ENCODE data around the gene THSD4.

Gene THSD4

DNA sequence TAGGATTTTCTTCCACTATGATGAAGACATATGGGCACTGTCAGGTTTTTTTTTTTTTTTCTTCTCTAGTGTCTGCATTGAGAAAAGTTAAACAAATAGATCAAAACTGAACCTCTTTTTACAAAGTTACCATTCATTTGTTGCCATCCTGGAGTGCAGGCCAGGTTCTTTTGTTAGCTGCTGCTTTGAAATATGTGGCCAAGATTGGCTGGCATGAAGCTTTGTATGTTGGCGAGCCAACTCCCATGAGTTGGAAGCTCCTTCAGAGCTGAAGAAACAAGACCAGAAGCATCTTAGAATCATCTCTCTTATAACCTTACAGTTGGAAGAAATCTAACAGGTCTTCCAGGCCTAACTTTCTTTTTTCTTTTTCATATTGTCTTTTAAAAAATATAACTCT is 346.5 kb downstream of the THSD4 start:
- H3K27me3 ChIP-seq (ENCODE audit: insufficient read depth, low read length, poor library complexity, severe bottlenecking) = no peaks in the 10 kb centered on the region

DNA sequence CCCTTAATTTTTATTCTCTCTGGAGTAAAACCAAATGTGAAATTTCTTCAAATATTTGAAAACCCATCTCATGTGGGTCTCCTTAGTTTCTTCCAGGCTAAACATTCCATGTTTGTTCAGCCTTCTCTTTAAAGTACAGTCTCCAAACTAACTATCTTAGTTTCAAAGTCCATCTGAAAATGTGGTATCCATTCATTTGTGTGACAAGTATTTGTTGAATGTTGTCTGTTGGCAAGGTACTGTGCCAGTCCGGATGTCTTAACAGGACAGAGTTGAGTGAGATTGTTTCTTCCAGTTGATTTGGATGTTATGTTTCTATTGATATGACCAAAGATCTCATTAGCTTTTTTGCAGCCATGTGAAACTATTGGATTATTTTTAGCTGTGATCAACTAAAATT is 347.4 kb downstream of the THSD4 start:
- Histone ChIP-seq H3K4me3 (ENCODE audit: low read length, poor library complexity, severe bottlenecking) (no peak overlapping the region), H3K4me1 (ENCODE audit: insufficient read depth, low read length, poor library complexity, severe bottlenecking) (no peaks in the 10 kb centered on the region), H3K36me3 (ENCODE audit: insufficient read depth, low read length) (no peaks in the 10 kb centered on the region), H3K79me2 (ENCODE audit: insufficient read depth, low read length) (no peaks in the 10 kb centered on the region), H3K9me2 (replicated peaks; ENCODE audit: low read depth, low read length) (no peaks in the 10 kb centered on the region), H3K4me2 (ENCODE audit: low read depth, low read length, poor library complexity, severe bottlenecking) (no peak overlapping the region), H3K9me3 (ENCODE audit: insufficient read depth, low read depth, low read length) (no peaks in the 10 kb centered on the region), H4K20me1 (ENCODE audit: insufficient read depth, low read length, poor library complexity, severe bottlenecking) (no peaks in the 10 kb centered on the region), H3K27me3 (ENCODE audit: insufficient read depth, low read length, poor library complexity, severe bottlenecking) (no peaks in the 10 kb centered on the region), H3F3A (ENCODE audit: low read depth) (no peaks in the 10 kb centered on the region), H2AFZ (ENCODE audit: low read length) (no peak overlapping the region), H3K9ac (ENCODE audit: low read depth, low read length, poor library complexity, severe bottlenecking) (no peak overlapping the region)
- TF ChIP-seq EZH2phosphoT487 (IDR thresholded peaks at IDR 0.05; ENCODE audit: borderline replicate concordance) = no peak
- TF ChIP-seq, protein P1, sequence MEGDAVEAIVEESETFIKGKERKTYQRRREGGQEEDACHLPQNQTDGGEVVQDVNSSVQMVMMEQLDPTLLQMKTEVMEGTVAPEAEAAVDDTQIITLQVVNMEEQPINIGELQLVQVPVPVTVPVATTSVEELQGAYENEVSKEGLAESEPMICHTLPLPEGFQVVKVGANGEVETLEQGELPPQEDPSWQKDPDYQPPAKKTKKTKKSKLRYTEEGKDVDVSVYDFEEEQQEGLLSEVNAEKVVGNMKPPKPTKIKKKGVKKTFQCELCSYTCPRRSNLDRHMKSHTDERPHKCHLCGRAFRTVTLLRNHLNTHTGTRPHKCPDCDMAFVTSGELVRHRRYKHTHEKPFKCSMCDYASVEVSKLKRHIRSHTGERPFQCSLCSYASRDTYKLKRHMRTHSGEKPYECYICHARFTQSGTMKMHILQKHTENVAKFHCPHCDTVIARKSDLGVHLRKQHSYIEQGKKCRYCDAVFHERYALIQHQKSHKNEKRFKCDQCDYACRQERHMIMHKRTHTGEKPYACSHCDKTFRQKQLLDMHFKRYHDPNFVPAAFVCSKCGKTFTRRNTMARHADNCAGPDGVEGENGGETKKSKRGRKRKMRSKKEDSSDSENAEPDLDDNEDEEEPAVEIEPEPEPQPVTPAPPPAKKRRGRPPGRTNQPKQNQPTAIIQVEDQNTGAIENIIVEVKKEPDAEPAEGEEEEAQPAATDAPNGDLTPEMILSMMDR (conservative IDR thresholded peaks at IDR 0.05; ENCODE audit: low read length) = no peak

More for the DNA sequence above, 346.5 kb downstream of the THSD4 start:
- TF ChIP-seq, protein P1 (conservative IDR thresholded peaks at IDR 0.05; ENCODE audit: low read length) = no peak
- no peak for TF ChIP-seq EZH2phosphoT487 (IDR thresholded peaks at IDR 0.05; ENCODE audit: borderline replicate concordance)
- no peaks in the 10 kb centered on the region for H4K20me1 ChIP-seq (ENCODE audit: insufficient read depth, low read length, poor library complexity, severe bottlenecking)
- no peak overlapping the region for H3K4me3 ChIP-seq (ENCODE audit: low read length, poor library complexity, severe bottlenecking)
- H3K9me3 ChIP-seq (ENCODE audit: insufficient read depth, low read depth, low read length) = no peaks in the 10 kb centered on the region
- H3F3A ChIP-seq (ENCODE audit: low read depth) = no peaks in the 10 kb centered on the region
- H3K9me2 ChIP-seq (replicated peaks; ENCODE audit: low read depth, low read length) = no peaks in the 10 kb centered on the region
- H3K36me3 ChIP-seq (ENCODE audit: insufficient read depth, low read length) = no peaks in the 10 kb centered on the region
- H3K9ac ChIP-seq (ENCODE audit: low read depth, low read length, poor library complexity, severe bottlenecking) = no peak overlapping the region
- no peaks in the 10 kb centered on the region for H3K4me1 ChIP-seq (ENCODE audit: insufficient read depth, low read length, poor library complexity, severe bottlenecking)
- H2AFZ ChIP-seq (ENCODE audit: low read length) = no peak overlapping the region
- no peak overlapping the region for H3K4me2 ChIP-seq (ENCODE audit: low read depth, low read length, poor library complexity, severe bottlenecking)
- no peaks in the 10 kb centered on the region for H3K79me2 ChIP-seq (ENCODE audit: insufficient read depth, low read length)

DNA sequence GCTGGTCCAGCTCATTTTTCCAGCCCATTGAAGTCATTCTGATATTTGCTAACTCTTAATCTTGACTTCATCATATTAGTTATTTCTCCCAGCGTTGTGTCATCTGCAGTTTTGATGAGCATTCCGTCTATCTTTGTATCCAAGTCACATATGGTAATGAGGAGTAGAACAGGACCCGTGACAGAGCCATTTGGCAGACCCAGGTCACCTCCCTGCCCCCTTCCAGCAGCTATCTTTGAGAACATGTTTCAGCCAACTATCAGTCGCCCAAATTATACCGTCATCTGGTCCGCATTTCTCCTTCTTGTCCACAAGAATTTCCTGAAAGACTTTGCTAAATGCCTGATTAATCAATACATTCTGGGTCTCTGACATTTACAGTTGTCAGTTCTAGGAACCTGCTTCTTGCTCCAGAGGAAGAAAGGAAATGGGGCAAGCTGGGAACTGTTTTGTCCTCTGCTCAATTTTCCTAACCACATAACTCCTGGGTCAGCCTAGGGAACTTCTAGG is 347.9 kb downstream of the THSD4 start:
- Histone ChIP-seq H3K27me3 (ENCODE audit: insufficient read depth, low read length, poor library complexity, severe bottlenecking) (no peaks in the 10 kb centered on the region), H3F3A (ENCODE audit: low read depth) (no peaks in the 10 kb centered on the region)
- TF ChIP-seq, protein P1 (conservative IDR thresholded peaks at IDR 0.05; ENCODE audit: low read length) = no peak
- TF ChIP-seq EZH2phosphoT487 (IDR thresholded peaks at IDR 0.05; ENCODE audit: borderline replicate concordance) = no peak

More for the DNA sequence above, 347.9 kb downstream of the THSD4 start:
- Histone ChIP-seq H3K36me3 (ENCODE audit: insufficient read depth, low read length) (no peaks in the 10 kb centered on the region), H4K20me1 (ENCODE audit: insufficient read depth, low read length, poor library complexity, severe bottlenecking) (no peaks in the 10 kb centered on the region), H3K4me3 (ENCODE audit: low read length, poor library complexity, severe bottlenecking) (no peak overlapping the region), H3K9me3 (ENCODE audit: insufficient read depth, low read depth, low read length) (no peaks in the 10 kb centered on the region), H3K79me2 (ENCODE audit: insufficient read depth, low read length) (no peaks in the 10 kb centered on the region), H3K4me1 (ENCODE audit: insufficient read depth, low read length, poor library complexity, severe bottlenecking) (no peaks in the 10 kb centered on the region), H3K9me2 (replicated peaks; ENCODE audit: low read depth, low read length) (no peaks in the 10 kb centered on the region), H3K9ac (ENCODE audit: low read depth, low read length, poor library complexity, severe bottlenecking) (no peak overlapping the region), H2AFZ (ENCODE audit: low read length) (no peak overlapping the region), H3K4me2 (ENCODE audit: low read depth, low read length, poor library complexity, severe bottlenecking) (no peak overlapping the region)

Measured in Loucy (cell line).